Stimulated activated CD8-positive, alpha-beta memory T cell treated with anti-CD3 and anti-CD28 coated beads, Interleukin-2, amount 100 ng/mL, for 1 hour (primary cell): ENCODE data around the gene OXT.
"Not testable (repeated sequence)": the region's sequence is repeated elsewhere in the genome, so short reads cannot be mapped to it uniquely, and the experiment has no call there.

Experiments used
- DNase-seq, 2 donors: peaks; one replicate each; pipeline ENCODE4 v3.0.0-alpha.2; 2020; ENCODE audit warnings: low read depth in 2 of 2

OXT gene

DNA sequence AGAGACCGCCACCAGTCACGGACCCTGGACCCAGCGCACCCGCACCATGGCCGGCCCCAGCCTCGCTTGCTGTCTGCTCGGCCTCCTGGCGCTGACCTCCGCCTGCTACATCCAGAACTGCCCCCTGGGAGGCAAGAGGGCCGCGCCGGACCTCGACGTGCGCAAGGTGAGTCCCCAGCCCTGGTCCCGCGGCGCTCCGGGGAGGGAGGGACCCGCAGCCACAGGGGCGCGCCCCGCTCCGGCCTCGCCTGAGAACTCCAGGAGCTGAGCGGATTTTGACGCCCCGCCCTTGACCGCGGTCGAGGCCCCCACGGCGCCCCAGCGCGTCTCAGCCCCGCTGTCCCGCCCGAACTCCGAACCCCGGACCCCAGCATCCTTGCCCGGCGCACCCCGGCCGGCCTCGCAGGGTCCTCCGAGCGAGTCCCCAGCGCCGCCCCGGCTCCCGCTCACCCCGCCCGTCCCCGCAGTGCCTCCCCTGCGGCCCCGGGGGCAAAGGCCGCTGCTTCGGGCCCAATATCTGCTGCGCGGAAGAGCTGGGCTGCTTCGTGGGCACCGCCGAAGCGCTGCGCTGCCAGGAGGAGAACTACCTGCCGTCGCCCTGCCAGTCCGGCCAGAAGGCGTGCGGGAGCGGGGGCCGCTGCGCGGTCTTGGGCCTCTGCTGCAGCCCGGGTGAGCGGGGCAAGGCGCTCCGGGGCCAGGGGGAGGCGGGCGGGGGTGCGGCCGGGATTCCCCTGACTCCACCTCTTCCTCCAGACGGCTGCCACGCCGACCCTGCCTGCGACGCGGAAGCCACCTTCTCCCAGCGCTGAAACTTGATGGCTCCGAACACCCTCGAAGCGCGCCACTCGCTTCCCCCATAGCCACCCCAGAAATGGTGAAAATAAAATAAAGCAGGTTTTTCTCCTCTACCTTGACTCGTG, at the start of gene OXT:
Gene OXT (plus strand): TSS at position 11 of the 920 bp plus-strand sequence. CDS start 36 bp downstream, at position 47.
- peak; percentile 44 to 54 for DNase-seq

DNA sequence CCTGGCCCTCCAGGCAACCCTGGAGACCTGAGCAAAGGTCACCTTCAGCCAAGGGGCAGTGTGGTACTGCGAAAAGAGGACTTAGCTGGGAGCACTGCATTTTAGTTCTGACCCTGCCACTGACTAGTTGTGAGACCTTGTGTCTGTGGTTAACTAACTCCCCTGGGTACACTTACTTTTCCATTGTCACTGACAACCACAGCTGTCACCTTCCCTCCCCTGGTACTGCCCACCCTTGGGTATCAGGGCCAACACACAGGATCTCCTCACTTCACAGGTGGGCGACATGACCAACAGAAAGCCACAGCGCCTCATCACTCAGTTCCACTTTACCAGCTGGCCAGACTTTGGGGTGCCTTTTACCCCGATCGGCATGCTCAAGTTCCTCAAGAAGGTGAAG, 49.6 kb upstream of the OXT start:
- DNase-seq, result no peak

DNA sequence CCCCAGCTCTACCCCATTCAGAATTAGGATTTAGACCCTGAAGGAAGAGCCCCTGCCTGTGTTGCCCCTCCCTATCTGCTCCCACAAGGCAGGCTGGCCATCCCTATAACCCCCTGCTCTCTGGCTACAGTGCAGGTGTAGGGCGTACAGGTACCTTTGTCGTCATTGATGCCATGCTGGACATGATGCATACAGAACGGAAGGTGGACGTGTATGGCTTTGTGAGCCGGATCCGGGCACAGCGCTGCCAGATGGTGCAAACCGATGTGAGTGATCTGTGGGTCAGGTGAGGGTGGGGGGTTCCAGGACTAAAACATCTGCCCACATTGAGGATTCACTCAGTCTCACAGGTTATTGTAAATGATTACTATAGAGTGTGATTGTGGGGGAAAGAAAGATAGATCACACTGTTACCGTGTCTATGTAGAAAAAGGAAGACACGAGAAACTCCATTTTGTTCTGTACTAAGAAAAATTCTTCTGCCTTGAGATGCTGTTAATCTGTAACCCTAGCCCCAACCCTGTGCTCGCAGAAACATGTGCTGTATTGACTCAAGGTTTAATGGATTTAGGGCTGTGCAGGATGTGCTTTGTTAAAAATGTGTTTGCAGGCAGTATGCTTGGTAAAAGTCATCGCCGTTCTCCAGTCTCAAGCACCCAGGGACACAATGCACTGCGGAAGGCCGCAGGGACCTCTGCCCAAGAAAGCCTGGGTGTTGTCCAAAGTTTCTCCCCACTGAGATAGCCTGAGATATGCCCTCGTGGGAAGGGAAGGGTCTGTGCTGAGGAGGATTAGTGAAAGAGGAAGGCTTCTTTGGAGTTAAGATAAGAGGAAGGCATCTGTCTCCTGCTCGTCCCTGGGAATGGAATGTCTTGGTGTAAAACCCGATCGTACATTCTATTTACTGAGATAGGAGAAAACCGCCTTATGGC, 48.6 kb upstream of the OXT start:
- not testable (repeated sequence) for DNase-seq

DNA sequence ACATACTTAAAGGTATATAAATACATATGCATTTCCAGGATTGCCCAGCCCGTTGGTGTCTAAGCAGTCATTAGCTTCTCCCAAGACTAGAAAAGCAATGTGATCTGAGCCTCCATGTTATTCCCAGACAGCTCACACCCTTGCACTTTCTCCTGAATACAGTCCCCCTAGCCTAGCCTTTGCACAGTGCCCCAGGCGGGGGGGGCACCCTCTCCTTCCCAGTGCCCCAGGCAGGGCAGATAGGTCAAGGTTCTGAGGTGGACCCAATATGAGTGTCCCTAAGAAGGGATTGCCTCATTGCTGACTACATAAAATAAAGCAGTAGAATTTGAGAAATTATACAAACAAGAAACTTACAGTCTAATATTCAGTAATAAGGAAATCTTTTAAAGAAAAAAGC, 43.4 kb upstream of the OXT start:
- no peak for DNase-seq

DNA sequence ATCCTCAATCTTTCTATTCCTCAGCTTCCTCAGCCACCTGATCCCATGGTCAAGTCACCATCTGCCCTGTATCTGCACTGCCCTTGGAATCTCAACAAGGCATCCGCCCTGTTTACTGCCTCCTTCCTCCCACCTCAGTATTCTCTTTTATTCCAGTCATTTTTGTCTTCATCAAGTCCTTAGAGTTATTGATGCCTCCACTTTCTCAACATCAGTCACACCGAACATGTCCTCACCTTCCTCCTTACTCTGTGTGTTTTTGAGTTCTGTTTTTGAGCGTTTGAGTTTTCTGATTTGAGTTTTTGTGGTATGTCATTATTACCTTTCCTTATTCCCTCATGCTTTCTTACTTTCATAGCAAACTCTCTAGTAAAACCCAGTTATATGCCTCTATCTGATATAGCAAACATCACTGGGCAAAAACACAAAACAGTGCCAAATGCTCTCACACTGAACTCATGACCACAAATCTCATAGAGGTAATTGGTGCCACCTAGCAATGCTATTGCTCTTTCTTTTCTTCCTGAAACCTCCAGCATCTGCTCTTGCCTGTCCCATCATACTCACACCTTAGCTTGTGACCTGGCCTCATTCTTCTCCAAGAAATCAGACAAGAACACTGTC, 39.8 kb upstream of the OXT start:
- no peak for DNase-seq

DNA sequence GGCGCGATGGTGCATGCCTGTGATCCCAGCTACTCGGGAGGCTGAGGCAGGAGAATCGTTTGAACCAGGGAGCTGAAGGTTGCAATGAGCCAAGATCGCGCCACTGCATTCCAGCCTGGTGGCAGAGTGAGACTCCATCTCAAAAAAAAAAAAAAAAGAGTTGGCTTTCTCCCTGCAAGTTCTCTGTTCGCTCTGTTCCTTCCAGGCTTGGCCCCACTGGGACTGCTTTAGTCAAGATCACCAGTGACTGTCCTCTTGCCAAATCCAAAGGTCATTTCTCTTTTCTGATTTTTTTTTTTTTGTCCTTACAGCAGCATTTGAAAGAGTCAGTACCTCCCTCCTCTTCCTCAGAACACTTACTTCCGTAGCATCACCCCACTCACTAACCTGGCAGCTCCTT, 38.8 kb upstream of the OXT start:
- DNase-seq, result no peak

DNA sequence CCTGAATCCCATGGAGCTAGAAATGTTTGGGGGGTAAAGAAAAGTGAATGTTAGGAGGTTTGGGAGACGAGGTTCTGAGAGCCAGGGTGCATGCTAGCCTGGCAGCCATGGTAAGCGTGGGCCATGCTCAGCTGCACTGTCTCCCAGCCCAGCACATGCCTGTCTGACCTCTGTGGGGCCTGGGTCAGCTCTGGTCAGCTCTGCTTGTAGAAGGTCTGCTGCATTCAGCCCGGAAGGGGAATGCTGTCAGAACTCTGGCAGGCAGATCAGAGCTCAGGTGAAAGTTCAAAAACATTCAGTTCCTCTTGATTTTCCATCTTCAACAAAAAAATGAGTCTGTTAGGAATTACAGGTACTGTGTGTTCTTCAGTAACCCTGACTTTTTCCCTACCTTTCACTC, 33.8 kb upstream of the OXT start:
- no peak for DNase-seq

DNA sequence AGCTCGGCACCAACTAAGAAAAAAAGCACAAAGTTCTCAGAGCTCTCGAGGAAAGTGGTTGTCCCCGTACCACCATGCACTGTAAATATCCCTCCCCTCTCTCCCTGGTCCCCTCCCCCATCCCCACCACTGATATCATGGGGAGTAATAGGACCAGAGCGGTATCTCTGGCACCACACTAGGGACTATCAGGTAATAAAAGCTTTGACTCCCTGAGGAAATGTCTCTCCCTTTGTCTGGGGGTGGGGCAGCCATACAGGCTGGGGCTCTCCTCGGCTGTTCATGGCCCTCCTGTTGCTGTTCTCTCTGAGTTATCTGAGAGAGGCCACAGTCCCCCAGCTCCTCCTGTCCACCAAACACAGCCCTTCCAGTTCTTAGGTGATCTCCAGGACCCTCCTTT, 33.0 kb upstream of the OXT start:
- DNase-seq, result no peak

DNA sequence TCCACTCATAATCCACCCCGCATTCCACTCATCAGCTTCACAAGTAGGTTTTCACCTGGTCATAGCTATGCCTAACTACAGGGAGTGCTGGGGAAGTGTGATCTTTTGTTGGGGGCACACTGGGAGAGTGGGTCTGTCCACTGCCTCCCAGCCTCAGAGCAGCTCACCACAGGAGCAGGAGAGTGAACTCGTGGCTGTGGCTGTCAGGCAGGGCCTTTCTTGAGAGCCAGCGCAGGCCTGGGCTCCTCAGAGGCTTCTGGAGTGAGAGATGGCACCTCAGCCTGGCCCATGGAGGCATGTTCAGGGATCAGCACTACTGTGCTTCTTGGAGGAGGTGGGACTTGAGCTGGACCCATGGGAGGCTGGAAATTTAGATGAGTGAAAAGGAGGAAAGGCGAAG, 32.0 kb upstream of the OXT start:
- DNase-seq, result no peak

DNA sequence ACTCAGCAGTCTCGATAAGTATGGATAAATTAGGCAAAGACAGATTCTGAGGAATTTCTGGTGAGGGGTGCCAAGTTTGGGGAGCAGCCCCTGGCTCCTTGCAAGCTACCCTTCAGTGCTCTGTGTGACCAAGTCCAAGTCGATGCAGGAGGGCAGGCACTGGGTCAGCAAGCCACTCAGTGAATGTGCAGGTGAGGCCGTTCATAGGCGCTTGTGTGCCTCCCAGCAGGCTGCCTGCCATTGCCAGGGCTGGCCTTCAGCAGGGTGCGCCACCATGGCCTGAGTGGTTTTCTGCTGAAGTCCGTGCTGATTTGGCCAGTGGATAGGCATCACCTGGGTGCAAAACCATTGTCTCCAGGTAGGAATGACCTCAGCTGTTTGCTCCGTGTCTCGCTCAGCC, 31.3 kb upstream of the OXT start:
- no peak for DNase-seq

DNA sequence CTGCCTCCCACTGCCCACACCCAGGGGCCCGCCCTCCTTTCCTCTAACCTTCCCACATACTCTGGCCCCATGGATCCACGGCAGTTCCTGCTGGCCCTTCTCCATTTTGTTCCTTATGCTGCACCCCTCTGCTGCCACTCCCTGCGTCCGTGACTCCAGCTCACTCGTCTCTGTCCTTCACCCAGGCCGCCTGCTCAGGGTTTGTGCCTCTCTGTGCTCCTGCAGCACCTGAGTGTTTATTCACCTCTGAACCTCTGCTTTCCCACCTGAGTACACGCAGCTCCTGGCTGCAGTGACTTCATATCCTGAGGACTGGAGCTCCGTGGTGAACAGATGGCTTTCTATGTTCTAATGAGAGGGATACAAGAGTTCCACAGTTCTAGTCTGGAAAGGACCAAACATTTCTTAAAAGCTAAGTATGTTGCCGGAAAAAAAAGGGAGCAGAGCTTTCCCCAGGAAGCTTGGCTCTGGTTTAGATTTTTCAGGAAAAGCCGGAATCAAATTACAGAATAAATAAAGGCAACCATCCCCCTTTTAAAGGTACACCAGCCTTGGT, 29.5 kb upstream of the OXT start:
- no peak for DNase-seq

DNA sequence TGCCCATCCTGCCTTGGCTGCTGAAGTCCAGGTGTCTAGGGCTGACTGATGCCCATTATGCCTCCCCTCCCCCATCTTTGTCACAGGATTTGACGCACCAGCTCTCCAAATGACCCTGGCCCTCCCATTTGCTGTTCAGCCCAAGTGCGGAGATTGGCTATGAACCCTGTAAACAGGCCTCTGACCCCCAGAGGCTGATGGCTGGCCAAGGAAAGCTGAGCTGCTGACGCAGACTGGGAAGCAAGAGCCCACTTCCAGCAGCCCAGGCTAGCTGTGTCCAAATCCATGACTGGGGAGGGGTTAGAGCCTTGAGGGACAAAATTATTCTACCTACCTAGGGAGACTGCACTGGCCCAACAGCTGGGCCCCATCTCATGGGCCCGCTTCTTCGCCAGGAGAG, 28.8 kb upstream of the OXT start:
- DNase-seq, result no peak

DNA sequence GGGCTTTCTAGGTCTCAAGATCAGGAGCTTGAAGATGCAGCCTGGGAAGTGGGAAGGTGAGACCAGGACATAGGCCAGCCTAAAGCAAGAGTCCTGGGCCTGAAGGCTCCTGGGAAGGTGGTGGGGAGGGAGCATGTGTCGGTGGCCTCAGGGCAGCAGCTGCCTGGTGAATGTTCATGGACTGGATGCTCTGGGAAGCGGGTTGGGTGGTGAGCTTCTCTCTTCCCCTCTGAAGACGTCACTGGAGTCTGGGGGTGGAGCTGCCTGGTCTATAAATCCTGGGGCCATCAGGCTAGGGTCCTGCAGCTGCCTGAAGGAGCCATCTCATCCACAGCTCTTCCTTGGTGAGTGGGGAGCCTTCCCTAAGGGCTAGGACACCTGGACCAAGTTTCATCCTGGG, 28.1 kb upstream of the OXT start, which contains the start of gene GNRH2:
Gene GNRH2 (plus strand): TSS at position 301 of the 400 bp plus-strand sequence. CDS start 793 bp downstream, outside the sequence.
- DNase-seq, result no peak

DNA sequence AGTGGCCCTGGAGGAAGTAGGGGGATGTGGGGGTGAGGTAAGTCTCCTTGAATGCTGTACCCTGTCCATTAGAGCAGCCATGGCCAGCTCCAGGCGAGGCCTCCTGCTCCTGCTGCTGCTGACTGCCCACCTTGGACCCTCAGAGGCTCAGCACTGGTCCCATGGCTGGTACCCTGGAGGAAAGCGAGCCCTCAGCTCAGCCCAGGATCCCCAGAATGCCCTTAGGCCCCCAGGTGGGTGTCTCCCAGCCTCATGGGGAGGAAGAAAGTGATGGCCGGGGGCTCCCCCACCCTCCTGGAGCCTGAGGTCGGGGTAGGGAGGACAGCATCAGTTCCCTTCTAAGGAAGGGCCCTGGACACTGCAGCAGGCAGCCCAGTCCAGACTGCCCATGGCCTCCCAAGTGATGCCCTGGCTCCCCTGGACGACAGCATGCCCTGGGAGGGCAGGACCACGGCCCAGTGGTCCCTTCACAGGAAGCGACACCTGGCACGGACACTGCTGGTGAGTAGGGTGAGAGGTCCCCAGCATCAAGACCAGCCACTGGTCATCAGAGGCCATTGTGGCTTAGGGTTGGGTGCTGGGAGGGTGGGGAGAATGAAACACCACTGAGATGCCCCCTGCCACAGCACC, 27.0 kb upstream of the OXT start:
- no peak for DNase-seq

DNA sequence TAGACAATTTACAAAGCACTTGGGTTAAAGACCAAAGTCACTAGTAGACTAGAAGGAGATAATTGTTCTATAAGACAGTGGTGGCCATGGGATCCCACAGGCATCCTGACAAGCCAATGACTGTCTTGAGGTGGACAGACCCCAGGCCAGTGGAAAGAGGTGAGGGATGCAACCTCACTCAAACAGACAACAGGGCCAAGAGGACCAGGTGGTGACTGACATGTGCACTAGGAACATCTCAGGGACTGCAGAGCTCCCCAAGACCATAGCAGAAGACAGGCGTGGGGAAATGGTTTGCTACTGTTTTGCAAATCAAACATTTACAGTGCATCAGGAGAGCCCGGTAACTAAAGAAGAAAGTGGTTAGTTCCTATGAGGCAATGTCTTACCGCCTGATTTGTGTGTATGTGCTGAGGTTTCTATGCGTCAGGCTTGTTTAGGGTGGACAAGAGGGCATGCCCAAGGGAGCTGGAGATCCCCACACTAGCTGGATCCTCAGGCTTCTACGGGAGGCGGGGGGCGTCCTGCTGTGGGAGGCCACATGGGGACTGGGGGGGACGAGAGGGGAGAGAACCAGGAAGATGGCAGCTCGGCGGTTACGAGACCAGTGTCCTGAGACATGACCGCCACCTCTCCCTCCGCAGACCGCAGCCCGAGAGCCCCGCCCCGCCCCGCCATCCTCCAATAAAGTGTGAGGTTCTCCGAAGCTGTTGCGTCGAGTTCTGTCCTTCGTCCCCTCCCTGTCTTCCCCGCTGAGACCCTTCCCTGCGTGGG, 26.2 kb upstream of the OXT start:
- peak in 1 of 2 donors; percentile 4 for DNase-seq

DNA sequence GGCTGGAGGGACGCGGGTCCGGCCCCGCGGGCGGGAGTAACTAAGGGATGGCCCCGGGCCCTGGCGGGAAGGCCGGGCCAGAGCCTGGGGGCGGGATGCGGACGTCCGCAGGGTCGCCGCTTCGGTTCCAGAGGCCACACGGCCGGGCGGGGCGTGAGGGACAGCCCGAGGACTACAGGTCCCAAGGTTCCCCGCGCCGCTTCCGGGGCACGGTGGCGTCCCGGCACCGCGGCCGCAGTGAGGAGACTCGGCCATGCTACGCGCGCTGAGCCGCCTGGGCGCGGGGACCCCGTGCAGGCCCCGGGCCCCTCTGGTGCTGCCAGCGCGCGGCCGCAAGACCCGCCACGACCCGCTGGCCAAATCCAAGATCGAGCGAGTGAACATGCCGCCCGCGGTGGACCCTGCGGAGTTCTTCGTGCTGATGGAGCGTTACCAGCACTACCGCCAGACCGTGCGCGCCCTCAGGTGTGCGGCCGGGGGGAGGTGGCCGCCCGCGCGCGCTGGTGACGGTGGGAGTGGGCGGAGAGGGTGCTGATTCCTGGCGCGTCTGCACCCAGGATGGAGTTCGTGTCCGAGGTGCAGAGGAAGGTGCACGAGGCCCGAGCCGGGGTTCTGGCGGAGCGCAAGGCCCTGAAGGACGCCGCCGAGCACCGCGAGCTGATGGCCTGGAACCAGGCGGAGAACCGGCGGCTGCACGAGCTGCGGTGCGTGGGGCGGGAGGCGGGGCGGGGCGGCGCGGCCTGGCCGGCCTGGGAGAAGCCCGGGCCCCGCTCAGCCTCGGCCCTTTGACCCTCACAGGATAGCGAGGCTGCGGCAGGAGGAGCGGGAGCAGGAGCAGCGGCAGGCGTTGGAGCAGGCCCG, 25.4 kb upstream of the OXT start, which contains the start of gene MRPS26:
Gene MRPS26 (plus strand): TSS at position 237 of the 861 bp plus-strand sequence. CDS start 17 bp downstream, at position 254.
- peak; percentile 58 to 61 for DNase-seq

DNA sequence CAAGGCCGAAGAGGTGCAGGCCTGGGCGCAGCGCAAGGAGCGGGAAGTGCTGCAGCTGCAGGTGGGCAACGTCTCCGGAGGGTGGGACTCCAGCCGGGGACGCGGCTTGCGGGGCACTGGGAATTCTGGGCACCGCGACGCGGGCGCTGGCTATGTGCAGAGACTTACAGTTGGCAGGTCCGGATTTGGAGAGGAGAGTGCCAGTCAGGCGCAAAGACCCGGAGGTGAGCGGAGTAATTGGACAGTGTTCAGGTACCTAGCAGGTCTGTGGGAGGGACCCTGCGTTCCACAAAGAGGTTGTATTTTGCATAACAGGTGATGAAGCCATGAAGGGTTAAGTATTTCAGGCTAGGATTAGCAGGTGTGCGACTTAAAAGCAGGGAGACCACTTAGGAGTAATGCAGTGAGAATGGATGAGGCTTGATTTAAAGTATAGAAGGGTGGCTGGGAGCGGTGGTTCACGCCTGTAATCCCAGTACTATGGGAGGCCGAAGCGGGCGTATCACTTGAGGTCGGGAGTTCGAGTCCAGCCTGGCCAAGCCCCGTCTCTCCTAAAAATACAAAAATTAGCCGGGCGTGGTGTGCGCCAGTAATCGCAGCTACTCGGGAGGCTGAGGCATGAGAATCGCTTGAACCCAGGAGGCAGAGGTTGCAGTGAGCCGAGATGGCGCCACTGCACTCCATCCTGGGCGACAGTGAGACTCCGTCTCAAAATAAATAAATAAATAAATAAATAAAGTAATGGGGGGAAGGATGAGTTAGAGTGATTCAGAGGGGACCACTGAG, 24.6 kb upstream of the OXT start:
- DNase-seq, result no peak
